ENCODE measurements around the gene PATL1. TPM values are rescaled to one million over a fixed set of nuclear protein-coding genes. Genes with fewer than 3 reads are reported as not detected.
A peak's percentile ranks its signal among the peaks of the same experiment; 100 is the strongest.

The PATL1 gene
- total RNA-seq, 1 donor from 2014 or later: 18.3 TPM

DNA sequence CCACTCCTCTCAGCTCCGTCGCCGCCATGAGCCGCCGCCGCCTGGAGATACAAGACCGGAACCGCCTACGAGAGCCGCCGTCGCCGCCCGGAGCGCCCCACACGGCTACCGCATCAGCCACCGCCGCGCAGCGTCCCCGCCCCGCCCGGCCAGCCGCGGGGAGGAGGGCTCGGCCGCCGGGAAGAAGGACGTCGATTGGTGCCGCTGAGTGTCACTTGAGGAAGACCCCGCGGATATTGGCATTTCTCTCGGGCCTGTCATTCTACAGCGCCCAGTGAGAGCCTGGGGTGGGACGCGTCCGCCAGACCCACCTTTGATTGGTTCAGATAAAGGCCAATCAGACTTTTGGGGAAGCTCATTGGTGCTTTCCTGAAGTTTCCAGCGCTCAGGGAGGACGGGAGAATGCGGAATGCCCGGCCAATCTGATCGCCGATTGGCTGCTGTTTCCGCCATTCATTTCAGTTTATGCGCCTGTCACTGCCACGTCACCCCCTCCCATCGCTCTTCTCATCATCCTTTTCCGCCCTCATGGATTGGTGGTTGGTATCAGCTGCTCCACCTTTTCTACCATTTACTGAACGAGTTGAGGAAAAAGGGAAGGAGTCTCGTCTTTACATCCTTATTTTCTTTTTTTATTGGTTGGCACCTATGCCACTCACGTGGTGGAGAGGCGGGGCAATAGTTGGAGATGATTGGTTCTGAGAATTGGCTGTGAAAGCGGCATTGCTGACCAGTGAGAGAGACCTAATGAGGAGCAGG, 53.0 kb downstream of the PATL1 start, which contains the start of gene OSBP:
Gene OSBP, minus strand, starts transcription at position 138 of the 759 bp plus-strand sequence. Its CDS starts 110 bp downstream, at position 28.
- DNase-seq (ENCODE audit: low read depth): peak; percentile 100

DNA sequence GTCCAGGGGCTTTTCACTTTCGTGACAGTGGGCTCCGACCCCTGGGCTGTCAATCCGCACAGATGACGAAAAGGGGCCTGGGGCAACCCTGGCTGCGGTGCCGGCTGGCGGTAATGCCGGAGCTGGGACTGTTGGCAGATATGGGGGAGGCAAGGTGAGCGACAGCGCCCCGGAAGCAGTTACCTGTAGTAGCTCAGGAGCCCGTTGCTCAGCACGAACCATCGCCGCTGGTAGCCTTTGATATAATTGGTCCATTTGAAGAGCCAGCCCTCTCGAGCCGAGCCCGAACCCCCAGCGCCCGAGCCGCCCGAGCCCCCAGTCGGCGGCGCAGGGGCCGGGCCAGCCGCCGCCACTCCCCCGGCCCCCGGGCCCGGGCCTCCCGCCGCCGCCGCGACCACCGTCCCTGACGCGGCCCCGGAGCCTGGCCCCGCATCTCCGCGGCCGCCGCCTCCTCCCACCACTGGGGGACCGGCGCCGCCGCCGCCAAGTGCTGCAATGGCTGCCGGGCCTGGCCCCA, 53.7 kb downstream of the PATL1 start:
- peak; percentile 8 for DNase-seq (ENCODE audit: low read depth)

- peak; percentile 6 for DNase-seq (ENCODE audit: low read depth)
These were observed 54.3 kb downstream of the PATL1 start for GRCh38 chr11:59614277-59615119.

DNA sequence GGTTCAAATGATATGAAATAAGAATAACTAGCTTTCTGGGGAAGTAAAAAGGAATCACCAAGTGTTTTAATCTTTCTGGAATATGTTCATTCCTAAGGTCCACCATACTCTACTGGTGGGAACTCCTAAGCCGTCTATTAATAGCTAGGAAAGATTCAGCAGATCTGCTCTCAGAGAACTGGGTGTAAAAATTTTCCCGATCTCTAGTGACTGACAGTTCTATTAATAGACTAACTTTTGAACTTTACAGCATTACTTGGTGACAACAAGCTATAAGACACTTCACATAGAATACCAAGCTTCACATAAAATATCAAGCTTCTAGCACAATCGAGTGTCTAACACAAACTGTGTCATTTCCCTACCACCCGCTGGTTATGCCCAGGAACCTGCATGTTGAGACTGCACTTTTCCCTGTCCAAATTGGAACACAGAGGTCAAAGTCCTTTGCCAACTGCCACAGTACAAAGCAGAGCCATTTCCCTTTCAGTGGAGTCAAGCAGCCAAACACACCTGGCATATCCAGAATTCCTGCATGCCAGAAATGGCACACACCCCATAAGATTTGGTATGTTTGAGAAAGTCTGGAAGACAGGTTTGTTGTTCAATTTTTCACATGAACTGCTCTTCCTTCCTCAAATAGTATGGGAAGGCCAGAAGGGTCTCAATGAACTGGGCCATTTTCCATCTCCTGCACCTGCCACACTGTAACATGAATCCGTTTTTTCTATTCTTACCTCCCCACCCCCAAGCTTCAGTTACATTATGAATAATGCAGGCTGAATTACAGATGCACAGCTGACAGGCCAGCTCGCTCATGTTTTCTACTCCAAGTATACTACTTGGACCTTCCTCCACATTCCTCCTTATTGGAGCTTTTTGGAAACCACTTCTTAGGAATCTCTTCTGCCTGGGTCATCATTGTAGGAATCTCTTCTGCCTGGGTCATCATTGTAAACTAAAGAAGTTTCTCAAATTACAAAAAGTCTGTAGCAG, 57.0 kb downstream of the PATL1 start:
- peak; percentile 86 for DNase-seq (ENCODE audit: low read depth)

DNA sequence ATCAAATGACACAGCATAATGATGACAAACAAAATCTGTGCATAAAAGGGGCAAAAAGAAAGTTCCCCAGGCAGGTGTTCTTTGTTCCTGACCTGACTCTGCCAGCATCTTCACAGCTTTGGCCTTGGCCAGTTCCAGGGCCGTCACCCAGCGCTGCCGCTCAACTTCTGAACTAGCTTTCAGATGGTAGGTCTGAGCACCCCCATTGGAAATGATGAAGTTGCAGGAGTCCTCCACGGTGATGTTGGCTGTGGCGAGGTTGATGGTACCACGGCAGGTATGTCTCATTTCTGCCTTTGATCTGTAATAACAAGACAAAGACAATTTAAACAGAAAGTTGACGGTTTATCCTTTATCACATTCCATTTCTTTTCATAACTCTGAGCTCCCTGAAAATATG, 58.5 kb downstream of the PATL1 start:
- no peak for DNase-seq (ENCODE audit: low read depth)

GRCh38 chr11:59607703-59608454, 61.0 kb downstream of the PATL1 start:
- DNase-seq (ENCODE audit: low read depth): no peak

GRCh38 chr11:59602432-59602831, 66.4 kb downstream of the PATL1 start:
- no peak for DNase-seq (ENCODE audit: low read depth)

DNA sequence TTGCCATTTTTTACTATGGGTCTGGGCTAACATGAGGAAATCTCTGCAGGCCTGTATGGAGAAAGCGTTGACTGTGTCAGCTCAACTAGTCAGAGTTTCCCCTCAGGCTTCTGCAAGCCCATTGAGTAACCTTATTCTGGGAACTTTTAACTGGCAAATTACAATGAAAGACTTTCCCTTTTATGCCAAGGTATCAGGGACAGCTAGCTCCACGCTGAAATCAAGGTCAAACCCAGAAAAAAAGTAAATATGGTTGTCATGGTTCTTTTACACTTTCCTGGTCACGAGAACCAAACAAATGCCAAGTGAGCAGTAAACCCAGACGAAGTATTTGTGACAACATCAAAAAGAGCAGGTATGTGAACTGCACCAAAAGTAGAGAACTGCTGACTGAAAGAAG, 67.0 kb downstream of the PATL1 start:
- DNase-seq (ENCODE audit: low read depth): no peak

GRCh38 chr11:59600636-59601035, 68.2 kb downstream of the PATL1 start:
- no peak for DNase-seq (ENCODE audit: low read depth)

DNA sequence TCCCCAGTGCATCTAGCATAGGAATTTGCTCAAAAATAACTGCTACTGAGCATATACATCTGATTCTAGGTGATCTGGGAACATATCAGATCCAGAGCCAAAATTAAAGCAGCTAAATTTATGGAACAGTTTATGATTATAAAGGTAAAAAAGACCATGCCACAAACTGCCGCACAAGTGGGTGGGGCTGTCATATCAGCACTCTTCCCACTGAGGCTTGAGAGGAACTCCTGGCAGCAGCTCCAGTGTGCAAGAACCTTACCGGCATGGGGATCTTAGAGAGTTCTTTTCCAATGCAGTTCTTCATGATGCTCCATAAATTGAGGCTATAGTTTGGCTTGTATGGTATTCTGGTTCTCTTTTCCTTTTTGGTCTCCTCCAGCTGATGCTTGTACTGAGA, 68.6 kb downstream of the PATL1 start:
- DNase-seq (ENCODE audit: low read depth): no peak

- no peak for DNase-seq (ENCODE audit: low read depth)
These were observed 69.9 kb downstream of the PATL1 start for GRCh38 chr11:59598961-59599360.

Small RNAs within 50 kb of the gene (microRNA-seq; reads per million reads assigned to microRNA genes)
- not detected for gene MIR3162

Other genes with a start within 250 kb of the PATL1 start
- gene OR5A2, start 242.6 kb downstream of the PATL1 start, total RNA-seq: not detected in 2 replicates
- not detected in 2 replicates for gene OR5A1, start 232.6 kb downstream of the PATL1 start, total RNA-seq
- not detected in 2 replicates for gene OR4D6, start 212.1 kb downstream of the PATL1 start, total RNA-seq
- gene OR4D10, start 195.7 kb downstream of the PATL1 start, total RNA-seq: not detected in 2 replicates
- gene OR4D11, start 165.5 kb downstream of the PATL1 start, total RNA-seq: not detected in 2 replicates
- not detected in 2 replicates for gene OR4D9, start 157.5 kb downstream of the PATL1 start, total RNA-seq
- gene OSBP, start 53.3 kb downstream of the PATL1 start, total RNA-seq: 23.1 and 28.1 TPM in 2 replicates
- gene OR10V1, start 44.8 kb upstream of the PATL1 start, total RNA-seq: not detected in 2 replicates
- 18.3 and 19.0 TPM in 2 replicates for gene STX3, start 86.3 kb upstream of the PATL1 start, total RNA-seq
- 35.2 and 42.6 TPM in 2 replicates for gene MRPL16, start 141.7 kb upstream of the PATL1 start, total RNA-seq
- not detected in 2 replicates for gene CBLIF, start 176.5 kb upstream of the PATL1 start, total RNA-seq
- not detected in 2 replicates for gene TCN1, start 197.4 kb upstream of the PATL1 start, total RNA-seq
- not detected in 2 replicates for gene OOSP3, start 209.7 kb upstream of the PATL1 start, total RNA-seq

Data from myocyte (in vitro differentiated cells).